ENCODE results near the gene DCAF10.
"Not testable (repeated sequence)": the region's sequence is repeated elsewhere in the genome, so short reads cannot be mapped to it uniquely, and the experiment has no call there.

DCAF10 gene

DNA sequence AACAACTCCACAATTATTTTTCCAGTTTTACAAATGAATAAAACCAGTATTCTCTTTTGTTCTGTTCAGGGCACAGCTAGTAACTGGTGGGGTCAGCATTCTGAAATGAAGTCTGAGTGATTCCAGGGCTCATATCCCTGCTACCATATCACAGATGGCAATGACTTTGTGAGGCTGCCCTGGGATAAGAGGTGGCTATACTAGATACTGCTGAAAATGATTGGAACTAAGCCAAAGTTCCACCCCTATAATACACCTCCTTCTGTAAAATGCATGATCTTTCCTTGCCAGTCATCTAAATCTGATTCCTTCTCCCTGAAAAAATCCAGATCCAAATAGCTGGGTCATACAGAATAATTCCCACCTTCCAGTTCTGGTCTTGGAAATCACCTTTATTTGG lies 88.9 kb downstream of the DCAF10 start:
- Histone ChIP-seq H2BK12ac (ENCODE audit: low read length) (no peak overlapping the region), H2BK120ac (ENCODE audit: low read depth, low read length) (no peak overlapping the region), H4K91ac (ENCODE audit: low read depth, low read length, poor library complexity) (no peak overlapping the region), H3K4me3 (ENCODE audit: low read length in 2 of 2) (no peak overlapping the region), H2AK5ac (ENCODE audit: low read depth, low read length) (no peak overlapping the region), H2BK15ac (ENCODE audit: low read length) (no peak overlapping the region), H2AFZ (ENCODE audit: low read length) (no peak overlapping the region), H3K9ac (ENCODE audit: low read depth, low read length, poor library complexity) (no peak overlapping the region), H3K79me1 (ENCODE audit: low read depth, low read length) (no peaks in the 10 kb centered on the region), H3K23ac (ENCODE audit: low read depth, low read length, poor library complexity) (no peak overlapping the region), H3K27ac (replicated peaks; ENCODE audit: low read length) (no peak overlapping the region), H2BK5ac (ENCODE audit: low read length) (no peak overlapping the region), H3K4me2 (ENCODE audit: insufficient read depth, low read length, poor library complexity, severe bottlenecking) (no peak overlapping the region), H3K27me3 (ENCODE audit: control insufficient read depth in 3 of 3, insufficient read depth in 3 of 3, low read depth in 1 of 3, low read length in 3 of 3) (no peaks in the 10 kb centered on the region), H3K36me3 (replicated peaks in 1 of 2; ENCODE audit: control insufficient read depth in 2 of 2, insufficient read depth in 2 of 2, low read length in 2 of 2) (peaks cover 19 to 62% of the 10 kb centered on the region in 2 donors), H3K4ac (ENCODE audit: low read length) (no peak overlapping the region), H3K4me1 (ENCODE audit: control insufficient read depth in 2 of 2, insufficient read depth in 1 of 2, low read depth in 1 of 2, low read length in 2 of 2) (peaks cover 0 to 2% of the 10 kb centered on the region in 2 donors), H3K9me3 (replicated peaks in 1 of 2; ENCODE audit: control insufficient read depth in 2 of 2, insufficient read depth in 1 of 2, low read depth in 1 of 2, low read length in 2 of 2) (peaks cover 4 to 6% of the 10 kb centered on the region in 2 donors), H3K14ac (ENCODE audit: low read length) (no peak overlapping the region), H4K8ac (ENCODE audit: low read depth, low read length) (no peak overlapping the region), H3K18ac (ENCODE audit: low read length) (no peak overlapping the region)
- no peak for DNase-seq (ENCODE audit: low spot score)

DNA sequence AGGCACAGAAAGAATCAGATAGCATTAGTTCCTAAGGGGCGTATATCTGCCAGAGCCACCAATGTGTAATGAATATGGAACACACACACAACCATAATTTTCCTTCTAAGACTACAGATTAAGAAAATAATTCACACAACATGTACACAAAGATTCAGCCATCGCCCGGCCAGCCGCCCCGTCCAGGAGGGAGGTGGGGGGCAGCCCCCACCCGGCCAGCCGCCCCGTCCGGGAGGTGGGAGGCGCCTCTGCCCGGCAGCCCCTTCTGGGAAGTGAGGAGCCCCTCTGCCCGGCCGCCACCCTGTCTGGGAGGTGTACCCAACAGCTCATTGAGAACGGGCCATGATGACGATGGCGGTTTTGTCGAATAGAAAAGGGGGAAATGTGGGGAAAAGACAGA lies 90.4 kb downstream of the DCAF10 start:
- H3K23ac ChIP-seq (ENCODE audit: low read depth, low read length, poor library complexity); H3K79me1 ChIP-seq (ENCODE audit: low read depth, low read length); H3K4me3 ChIP-seq (ENCODE audit: low read length in 2 of 2); H2AFZ ChIP-seq (ENCODE audit: low read length); H3K4me2 ChIP-seq (ENCODE audit: insufficient read depth, low read length, poor library complexity, severe bottlenecking); H2AK5ac ChIP-seq (ENCODE audit: low read depth, low read length); H3K14ac ChIP-seq (ENCODE audit: low read length); H4K91ac ChIP-seq (ENCODE audit: low read depth, low read length, poor library complexity); H2BK15ac ChIP-seq (ENCODE audit: low read length); H2BK5ac ChIP-seq (ENCODE audit: low read length); H3K27me3 ChIP-seq (ENCODE audit: control insufficient read depth in 3 of 3, insufficient read depth in 3 of 3, low read depth in 1 of 3, low read length in 3 of 3); H3K9ac ChIP-seq (ENCODE audit: low read depth, low read length, poor library complexity); H2BK12ac ChIP-seq (ENCODE audit: low read length); H3K4me1 ChIP-seq (ENCODE audit: control insufficient read depth in 2 of 2, insufficient read depth in 1 of 2, low read depth in 1 of 2, low read length in 2 of 2); H3K9me3 ChIP-seq (replicated peaks in 1 of 2; ENCODE audit: control insufficient read depth in 2 of 2, insufficient read depth in 1 of 2, low read depth in 1 of 2, low read length in 2 of 2); DNase-seq (ENCODE audit: low spot score); H3K27ac ChIP-seq (replicated peaks; ENCODE audit: low read length); H4K8ac ChIP-seq (ENCODE audit: low read depth, low read length); H2BK120ac ChIP-seq (ENCODE audit: low read depth, low read length); H3K4ac ChIP-seq (ENCODE audit: low read length); H3K18ac ChIP-seq (ENCODE audit: low read length): not testable (repeated sequence)
- peaks cover 22 to 69% of the 10 kb centered on the region in 2 donors for H3K36me3 ChIP-seq (replicated peaks in 1 of 2; ENCODE audit: control insufficient read depth in 2 of 2, insufficient read depth in 2 of 2, low read length in 2 of 2)
- no CpG with 5 or more reads among the region's 17 CpGs for WGBS, 2 donors (ENCODE audit: extremely low coverage in 2 of 2, insufficient read length in 2 of 2, insufficient replicate concordance in 1 of 2)

DNA sequence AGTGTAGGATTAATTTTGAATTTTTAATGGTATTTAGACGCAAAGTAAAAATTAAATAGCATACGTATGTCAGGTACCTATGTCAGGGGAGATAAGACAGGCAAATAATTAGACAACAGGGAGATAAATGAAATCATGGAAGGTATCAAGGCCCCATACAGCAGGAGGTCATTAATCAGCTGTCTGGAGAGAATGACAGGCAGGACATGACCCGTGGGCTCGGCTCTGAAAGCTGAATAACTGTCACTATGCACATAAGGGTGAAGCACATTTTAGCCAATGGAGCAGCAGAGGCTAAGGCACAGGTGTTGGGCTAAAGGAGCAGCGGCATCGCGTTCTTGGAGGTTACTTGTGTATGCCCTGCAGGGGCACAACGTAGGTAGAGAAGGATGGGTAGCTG lies 91.5 kb downstream of the DCAF10 start:
- Histone ChIP-seq H3K4ac (ENCODE audit: low read length) (no peak overlapping the region), H3K23ac (ENCODE audit: low read depth, low read length, poor library complexity) (no peak overlapping the region)

DNA sequence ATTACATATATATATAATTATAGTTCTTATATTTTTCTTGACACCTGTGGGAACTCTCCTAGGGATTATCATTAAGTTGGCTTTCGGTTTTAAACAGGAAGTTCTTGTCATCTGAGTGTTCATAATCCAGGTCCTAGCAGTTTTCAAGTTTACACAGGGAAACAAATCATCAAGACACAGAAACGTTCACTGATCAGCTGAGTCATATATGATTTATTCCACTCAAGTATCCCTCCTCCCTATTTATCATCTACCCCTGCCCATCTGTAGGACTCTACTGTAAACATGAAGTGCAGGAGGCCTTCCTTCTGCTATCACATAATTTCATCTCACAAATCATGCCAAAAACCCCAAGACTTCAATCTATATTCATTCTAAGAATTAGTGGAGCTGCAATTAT lies 97.1 kb downstream of the DCAF10 start:
- no peak overlapping the region for H3K27ac ChIP-seq (replicated peaks; ENCODE audit: low read length)
- DNase-seq (ENCODE audit: low spot score), result no peak
- no peak overlapping the region for H2BK120ac ChIP-seq (ENCODE audit: low read depth, low read length)
- H2BK15ac ChIP-seq (ENCODE audit: low read length), result no peak overlapping the region
- H3K4me2 ChIP-seq (ENCODE audit: insufficient read depth, low read length, poor library complexity, severe bottlenecking), result no peak overlapping the region
- H3K18ac ChIP-seq (ENCODE audit: low read length), result no peak overlapping the region
- H3K14ac ChIP-seq (ENCODE audit: low read length), result no peak overlapping the region
- no CpG with 5 or more reads among the region's 2 CpGs for WGBS, 2 donors (ENCODE audit: extremely low coverage in 2 of 2, insufficient read length in 2 of 2, insufficient replicate concordance in 1 of 2)
- peaks cover 0 to 4% of the 10 kb centered on the region in 2 donors for H3K4me1 ChIP-seq (ENCODE audit: control insufficient read depth in 2 of 2, insufficient read depth in 1 of 2, low read depth in 1 of 2, low read length in 2 of 2)
- no peak overlapping the region for H4K8ac ChIP-seq (ENCODE audit: low read depth, low read length)
- H3K23ac ChIP-seq (ENCODE audit: low read depth, low read length, poor library complexity), result no peak overlapping the region
- H3K79me1 ChIP-seq (ENCODE audit: low read depth, low read length), result peaks cover 2% of the 10 kb centered on the region
- H3K4ac ChIP-seq (ENCODE audit: low read length), result no peak overlapping the region
- no peak overlapping the region for H3K9ac ChIP-seq (ENCODE audit: low read depth, low read length, poor library complexity)
- H3K9me3 ChIP-seq (replicated peaks in 1 of 2; ENCODE audit: control insufficient read depth in 2 of 2, insufficient read depth in 1 of 2, low read depth in 1 of 2, low read length in 2 of 2), result no peaks in the 10 kb centered on the region
- H3K4me3 ChIP-seq (ENCODE audit: low read length in 2 of 2), result no peak overlapping the region
- H3K27me3 ChIP-seq (ENCODE audit: control insufficient read depth in 3 of 3, insufficient read depth in 3 of 3, low read depth in 1 of 3, low read length in 3 of 3), result no peaks in the 10 kb centered on the region
- H3K36me3 ChIP-seq (replicated peaks in 1 of 2; ENCODE audit: control insufficient read depth in 2 of 2, insufficient read depth in 2 of 2, low read length in 2 of 2), result peaks cover 16 to 73% of the 10 kb centered on the region in 2 donors
- no peak overlapping the region for H2AK5ac ChIP-seq (ENCODE audit: low read depth, low read length)
- H2BK12ac ChIP-seq (ENCODE audit: low read length), result no peak overlapping the region
- no peak overlapping the region for H2BK5ac ChIP-seq (ENCODE audit: low read length)
- H4K91ac ChIP-seq (ENCODE audit: low read depth, low read length, poor library complexity), result no peak overlapping the region
- no peak overlapping the region for H2AFZ ChIP-seq (ENCODE audit: low read length)

More for the DNA sequence above, 91.5 kb downstream of the DCAF10 start:
- peaks cover 0 to 2% of the 10 kb centered on the region in 2 donors for H3K4me1 ChIP-seq (ENCODE audit: control insufficient read depth in 2 of 2, insufficient read depth in 1 of 2, low read depth in 1 of 2, low read length in 2 of 2)
- no peak overlapping the region for H3K27ac ChIP-seq (replicated peaks; ENCODE audit: low read length)
- no peak overlapping the region for H2BK120ac ChIP-seq (ENCODE audit: low read depth, low read length)
- peaks cover 4% of the 10 kb centered on the region in 2 donors for H3K9me3 ChIP-seq (replicated peaks in 1 of 2; ENCODE audit: control insufficient read depth in 2 of 2, insufficient read depth in 1 of 2, low read depth in 1 of 2, low read length in 2 of 2)
- DNase-seq (ENCODE audit: low spot score), result no peak
- no peak overlapping the region for H3K4me2 ChIP-seq (ENCODE audit: insufficient read depth, low read length, poor library complexity, severe bottlenecking)
- no peak overlapping the region for H4K91ac ChIP-seq (ENCODE audit: low read depth, low read length, poor library complexity)
- H3K79me1 ChIP-seq (ENCODE audit: low read depth, low read length), result peaks cover 2% of the 10 kb centered on the region
- H3K18ac ChIP-seq (ENCODE audit: low read length), result no peak overlapping the region
- H3K4me3 ChIP-seq (ENCODE audit: low read length in 2 of 2), result no peak overlapping the region
- WGBS, 2 donors (ENCODE audit: extremely low coverage in 2 of 2, insufficient read length in 2 of 2, insufficient replicate concordance in 1 of 2), result 100% methylated on average over 1 of the region's 8 CpGs
- H3K27me3 ChIP-seq (ENCODE audit: control insufficient read depth in 3 of 3, insufficient read depth in 3 of 3, low read depth in 1 of 3, low read length in 3 of 3), result no peaks in the 10 kb centered on the region
- H2AK5ac ChIP-seq (ENCODE audit: low read depth, low read length), result no peak overlapping the region
- H3K9ac ChIP-seq (ENCODE audit: low read depth, low read length, poor library complexity), result no peak overlapping the region
- no peak overlapping the region for H2AFZ ChIP-seq (ENCODE audit: low read length)
- H2BK12ac ChIP-seq (ENCODE audit: low read length), result no peak overlapping the region
- no peak overlapping the region for H3K14ac ChIP-seq (ENCODE audit: low read length)
- H4K8ac ChIP-seq (ENCODE audit: low read depth, low read length), result no peak overlapping the region
- peaks cover 17 to 75% of the 10 kb centered on the region in 2 donors for H3K36me3 ChIP-seq (replicated peaks in 1 of 2; ENCODE audit: control insufficient read depth in 2 of 2, insufficient read depth in 2 of 2, low read length in 2 of 2)
- no peak overlapping the region for H2BK5ac ChIP-seq (ENCODE audit: low read length)
- H2BK15ac ChIP-seq (ENCODE audit: low read length), result no peak overlapping the region

Measured in neuronal stem cell (in vitro differentiated cells).